Thyroid gland (tissue), 4 donors: Measurements from ENCODE around the gene C1R.
"Not testable (repeated sequence)": the region's sequence is repeated elsewhere in the genome, so short reads cannot be mapped to it uniquely, and the experiment has no call there.

Source experiments
- POLR2A ChIP-seq, 2 donors: fragments of 450-650 bp; IDR thresholded peaks; one replicate each; pipeline ENCODE4 v1.6.1; 2017; ENCODE audit warnings: antibody characterized with exemption in 2 of 2, mild to moderate bottlenecking in 2 of 2, moderate library complexity in 1 of 2
- TF ChIP-seq, protein P1 (sequence below), 6 experiments: fragments of 200-600 bp in 3 of 6; fragments of 450-650 bp in 3 of 6; sonication (generic) in 3 of 6; IDR thresholded peaks; one replicate each; pipeline ENCODE4 v1.5.1; 2016 to 2019; ENCODE audit warnings: antibody characterized with exemption in 6 of 6, mild to moderate bottlenecking in 2 of 6, inconsistent platforms in 1 of 6, moderate library complexity in 1 of 6

DNA sequence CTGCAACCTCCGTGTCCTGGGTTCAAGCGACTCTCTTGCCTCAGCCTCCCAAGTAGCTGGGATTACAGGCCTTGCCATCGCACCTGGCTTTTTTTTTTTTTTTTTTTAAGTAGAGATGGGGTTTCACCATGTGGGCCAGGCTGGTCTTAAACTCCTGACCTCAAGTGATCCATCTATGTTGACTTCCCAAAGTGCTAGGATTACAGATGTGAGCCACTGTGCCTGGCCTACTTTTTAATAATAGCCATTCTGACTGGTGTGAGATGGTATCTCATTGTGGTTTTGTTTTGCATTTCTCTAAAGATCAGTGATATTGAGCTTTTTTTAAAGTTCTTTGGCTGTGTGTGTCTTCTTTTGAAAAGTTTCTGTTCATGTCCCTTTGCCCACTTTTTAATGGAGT lies 42.3 kb downstream of the C1R start:
- TF ChIP-seq, protein P1, sequence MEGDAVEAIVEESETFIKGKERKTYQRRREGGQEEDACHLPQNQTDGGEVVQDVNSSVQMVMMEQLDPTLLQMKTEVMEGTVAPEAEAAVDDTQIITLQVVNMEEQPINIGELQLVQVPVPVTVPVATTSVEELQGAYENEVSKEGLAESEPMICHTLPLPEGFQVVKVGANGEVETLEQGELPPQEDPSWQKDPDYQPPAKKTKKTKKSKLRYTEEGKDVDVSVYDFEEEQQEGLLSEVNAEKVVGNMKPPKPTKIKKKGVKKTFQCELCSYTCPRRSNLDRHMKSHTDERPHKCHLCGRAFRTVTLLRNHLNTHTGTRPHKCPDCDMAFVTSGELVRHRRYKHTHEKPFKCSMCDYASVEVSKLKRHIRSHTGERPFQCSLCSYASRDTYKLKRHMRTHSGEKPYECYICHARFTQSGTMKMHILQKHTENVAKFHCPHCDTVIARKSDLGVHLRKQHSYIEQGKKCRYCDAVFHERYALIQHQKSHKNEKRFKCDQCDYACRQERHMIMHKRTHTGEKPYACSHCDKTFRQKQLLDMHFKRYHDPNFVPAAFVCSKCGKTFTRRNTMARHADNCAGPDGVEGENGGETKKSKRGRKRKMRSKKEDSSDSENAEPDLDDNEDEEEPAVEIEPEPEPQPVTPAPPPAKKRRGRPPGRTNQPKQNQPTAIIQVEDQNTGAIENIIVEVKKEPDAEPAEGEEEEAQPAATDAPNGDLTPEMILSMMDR (IDR thresholded peaks at IDR 0.05) = not testable (repeated sequence)
- not testable (repeated sequence) for TF ChIP-seq POLR2A (IDR thresholded peaks at IDR 0.05)
